GM21717 (cell line): Measurements from ENCODE around the gene MRPL24.
"Not testable (repeated sequence)": the region's sequence is repeated elsewhere in the genome, so short reads cannot be mapped to it uniquely, and the experiment has no call there.

Source experiments
- ATAC-seq: cut with Tn5 transposase; IDR thresholded peaks from one replicate; pipeline ENCODE4 v1.9.1; 2021; ENCODE audit warnings: mild to moderate bottlenecking, moderate library complexity; ENCODE audit not compliant: unreplicated experiment

Gene MRPL24

GRCh38 chr1:156740741-156741480 is at the start of gene MRPL24:
TSS of gene MRPL24 (minus strand) at chr1:156741088. CDS start at chr1:156738704, 2,384 bp downstream.
- peak; percentile 56 for ATAC-seq

GRCh38 chr1:156789621-156790318 is 48.9 kb upstream of the MRPL24 start:
- no peak for ATAC-seq

DNA sequence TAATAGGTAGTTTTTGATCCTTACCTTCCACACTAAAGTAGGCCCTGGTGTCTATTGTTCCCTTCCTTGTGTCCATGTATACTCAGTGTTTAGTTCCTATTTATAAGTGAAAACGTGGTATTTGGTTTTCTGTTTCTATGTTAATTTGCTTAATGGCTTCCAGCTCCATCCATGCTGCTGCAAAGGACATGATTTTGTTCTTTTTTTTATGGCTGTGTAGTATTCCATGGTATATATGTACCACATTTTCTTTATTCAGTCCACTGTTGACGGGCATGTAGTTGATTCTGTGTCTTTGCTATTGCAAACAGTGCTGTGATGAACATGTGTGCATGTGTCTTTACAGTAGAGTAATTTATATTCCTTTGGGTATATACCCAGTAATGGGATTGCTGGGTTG is 47.2 kb upstream of the MRPL24 start:
- no peak for ATAC-seq

GRCh38 chr1:156786640-156787039 is 45.8 kb upstream of the MRPL24 start:
- no peak for ATAC-seq

GRCh38 chr1:156785458-156785857 is 44.6 kb upstream of the MRPL24 start:
- ATAC-seq: no peak

DNA sequence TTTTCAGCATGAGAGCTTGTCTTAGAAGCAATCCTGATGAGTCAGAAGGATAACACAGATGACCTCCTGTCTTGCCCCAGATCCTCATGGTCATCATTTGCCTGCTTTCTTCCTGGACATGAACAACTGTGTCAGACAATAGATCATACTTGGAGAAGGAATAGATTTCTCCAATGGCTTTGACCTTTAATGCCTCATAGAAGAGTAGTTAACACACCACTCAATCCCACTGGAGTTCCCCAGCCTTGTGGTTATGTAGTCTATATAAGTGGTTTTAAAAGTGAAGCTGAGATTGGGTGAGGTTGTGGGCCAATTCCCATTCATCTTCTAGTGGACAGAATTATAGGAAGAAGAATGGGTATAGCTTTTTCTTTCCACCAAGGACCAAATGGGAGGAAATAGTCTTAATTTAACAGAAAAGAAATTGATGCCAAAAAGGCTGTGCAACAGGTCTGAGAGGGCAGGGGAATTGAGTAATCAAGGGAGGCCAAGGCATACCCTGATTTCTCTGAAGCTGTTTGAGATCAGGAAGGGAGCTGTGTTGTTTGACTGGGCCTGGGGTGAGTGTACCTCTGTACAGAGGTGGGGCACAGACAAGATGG is 40.8 kb upstream of the MRPL24 start:
- ATAC-seq: no peak

- no peak for ATAC-seq
These were observed 36.7 kb upstream of the MRPL24 start for GRCh38 chr1:156777573-156777972.

- ATAC-seq: no peak
These were observed 36.1 kb upstream of the MRPL24 start for GRCh38 chr1:156776942-156777341.

DNA sequence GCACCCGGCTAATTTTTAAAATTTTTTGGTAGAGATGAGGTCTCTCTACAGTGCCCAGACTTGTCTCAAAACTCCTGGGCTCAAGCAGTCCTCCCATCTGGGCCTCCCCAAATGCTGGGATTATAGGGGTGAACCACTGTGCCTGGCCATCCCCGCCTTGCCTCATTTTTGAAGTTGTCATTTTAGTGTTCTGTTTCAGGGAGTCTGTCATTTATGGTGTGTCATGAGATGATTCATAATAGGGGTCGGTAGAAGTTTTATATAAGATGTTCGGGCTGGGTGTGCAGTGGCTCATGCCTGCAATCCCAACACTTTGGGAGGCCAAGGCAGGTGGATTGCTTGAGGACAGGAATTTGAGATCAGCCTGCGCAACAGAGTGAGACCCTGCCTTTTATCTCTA is 34.9 kb upstream of the MRPL24 start:
- ATAC-seq: no peak

GRCh38 chr1:156773607-156774006 is 32.7 kb upstream of the MRPL24 start:
- no peak for ATAC-seq

GRCh38 chr1:156772728-156773497 is 32.0 kb upstream of the MRPL24 start:
- ATAC-seq: no peak

- no peak for ATAC-seq
These were observed 31.3 kb upstream of the MRPL24 start for GRCh38 chr1:156772222-156772621.

DNA sequence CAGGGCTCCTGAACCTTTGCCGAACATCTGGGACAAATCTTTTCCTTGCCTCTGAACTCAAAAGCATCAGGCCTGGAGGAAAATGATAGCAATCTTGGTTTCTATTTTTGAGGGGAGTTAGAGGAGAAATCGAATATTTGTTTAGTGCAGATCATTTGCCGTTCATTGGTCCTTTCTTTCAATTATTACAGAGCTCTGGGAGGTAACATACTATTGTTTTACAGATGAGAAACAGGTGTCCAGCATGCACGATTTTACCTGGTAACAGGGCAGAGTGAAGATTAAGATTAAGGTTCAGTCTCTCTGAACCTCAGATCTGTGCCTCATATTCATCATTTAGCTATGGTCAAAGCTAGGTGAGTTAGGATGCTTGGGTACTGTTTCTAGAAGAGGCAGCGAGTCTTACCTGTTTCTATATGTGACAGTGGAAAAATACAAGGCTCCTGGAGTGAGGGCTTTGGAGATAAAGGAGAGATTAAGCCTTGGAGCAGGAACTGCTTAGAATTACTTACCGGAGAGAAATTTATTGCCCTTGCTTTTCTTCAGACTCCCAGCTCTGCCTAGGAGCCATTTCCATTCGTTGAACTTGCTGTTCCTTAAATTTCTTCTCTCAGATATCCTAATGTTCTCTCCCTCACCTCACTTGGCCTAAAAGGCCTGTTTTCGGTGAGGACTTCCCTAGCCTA is 27.9 kb upstream of the MRPL24 start:
- ATAC-seq: no peak

GRCh38 chr1:156767879-156768604 is 27.2 kb upstream of the MRPL24 start:
- ATAC-seq: peak; percentile 7

DNA sequence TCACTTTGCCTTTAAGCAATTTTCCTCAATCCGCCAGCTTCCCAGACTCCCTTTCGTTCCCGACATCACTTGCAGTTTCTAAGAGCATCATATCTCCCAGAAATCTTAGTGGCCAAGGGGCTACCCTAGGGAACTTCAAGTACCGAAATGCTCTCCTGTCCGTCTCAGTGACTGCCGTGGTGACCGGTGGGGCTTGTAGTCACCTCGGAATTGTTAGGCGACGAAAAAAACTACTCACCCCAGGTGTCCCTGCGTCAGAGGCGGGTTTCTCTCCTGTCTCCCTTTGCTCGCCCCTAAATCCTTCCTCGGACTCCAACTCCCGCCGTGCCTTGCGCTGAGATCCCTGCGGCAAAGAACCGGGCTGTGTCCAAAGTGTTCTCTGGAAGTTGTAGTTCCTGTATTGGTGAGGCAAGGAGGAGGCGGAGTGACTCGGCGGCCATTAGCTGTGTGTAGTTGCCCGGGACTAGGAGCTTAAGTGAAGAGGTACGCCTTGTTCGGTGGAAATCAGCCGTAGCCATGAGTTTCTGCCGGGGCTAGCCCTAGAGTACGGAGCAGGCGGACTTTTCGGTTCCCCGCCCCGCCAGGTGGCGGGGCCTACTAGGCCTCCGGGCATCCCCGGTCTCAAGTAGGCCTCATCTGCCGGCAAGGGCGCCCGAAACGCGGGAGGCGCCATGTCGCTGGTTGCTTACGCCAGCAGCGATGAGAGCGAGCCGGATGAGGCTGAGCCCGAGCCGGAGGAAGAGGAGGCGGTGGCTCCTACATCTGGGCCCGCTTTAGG is 26.4 kb upstream of the MRPL24 start, which contains the start of gene PRCC:
Gene PRCC, plus strand, starts transcription at position 435 of the 778 bp plus-strand sequence. Its CDS starts 237 bp downstream, at position 672.
- ATAC-seq: peak; percentile 87

DNA sequence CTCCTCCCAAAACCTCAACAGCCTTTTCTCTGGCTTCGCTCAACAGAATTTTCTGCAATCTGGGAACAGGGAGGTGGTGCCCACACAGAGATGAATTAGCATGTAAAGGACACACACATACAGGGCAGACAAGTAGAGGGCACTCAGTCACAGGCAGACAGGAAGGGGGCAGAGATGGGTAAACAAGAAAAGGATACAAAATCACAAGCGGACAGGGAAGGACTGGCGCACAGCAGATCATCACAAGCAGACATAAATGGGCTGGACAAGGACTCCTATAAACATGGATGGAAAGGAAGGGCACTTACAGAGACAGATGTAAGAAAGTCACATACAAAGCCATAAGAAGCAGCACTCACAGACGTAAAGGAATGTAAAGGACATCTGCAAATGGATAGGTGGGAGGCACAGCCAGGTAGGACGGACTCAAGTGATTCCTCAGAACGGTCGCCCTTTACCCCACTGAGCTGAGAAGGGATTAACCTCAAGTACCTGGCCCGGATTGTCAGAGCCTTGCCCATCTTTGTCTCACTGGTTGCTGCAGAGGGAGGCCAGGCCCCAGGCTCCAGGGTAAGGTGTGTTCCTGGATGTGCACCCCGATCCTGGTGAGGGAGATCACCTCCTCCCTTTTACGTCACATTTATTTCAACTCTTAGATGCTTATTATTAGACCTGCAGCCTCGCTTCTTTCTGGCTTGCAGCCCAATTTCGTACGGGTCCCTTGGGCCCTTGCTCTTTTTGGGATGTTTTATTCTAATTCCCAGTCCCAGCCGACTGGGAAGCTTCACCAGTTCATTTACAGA is 25.6 kb upstream of the MRPL24 start:
- ATAC-seq: peak; percentile 8

GRCh38 chr1:156765666-156766065 is 24.8 kb upstream of the MRPL24 start:
- no peak for ATAC-seq

DNA sequence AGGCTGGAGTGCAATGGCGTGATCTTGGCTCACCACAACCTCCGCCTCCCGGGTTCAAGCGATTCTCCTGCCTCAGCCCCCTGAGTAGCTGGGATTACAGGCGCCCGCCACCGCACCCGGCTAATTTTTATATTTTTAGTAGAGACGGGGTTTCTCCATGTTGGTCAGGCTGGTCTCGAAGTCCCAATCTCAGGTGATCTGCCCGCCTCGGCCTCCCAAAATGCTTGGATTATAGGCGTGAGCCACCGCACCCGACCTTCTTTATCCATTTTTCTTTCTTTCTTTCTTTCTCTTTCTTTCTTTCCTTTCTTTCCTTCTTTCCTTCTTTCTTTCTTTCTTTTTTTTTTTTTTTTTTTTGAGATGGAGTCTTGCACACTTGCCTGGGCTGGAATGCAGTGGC is 24.2 kb upstream of the MRPL24 start:
- not testable (repeated sequence) for ATAC-seq
